HEK293 (cell line): Measurements from ENCODE around the gene PFDN5.

Experiments
- FEZF1 ChIP-seq: fragments of 450-650 bp; formaldehyde crosslinking; IDR thresholded peaks from 2 replicates; pipeline ENCODE4 v1.5.1; 2016; ENCODE audit warnings: missing biosample characterization, missing genetic modification characterization
- KLF10 ChIP-seq: fragments of 450-650 bp; IDR thresholded peaks from 2 replicates; pipeline ENCODE4 v1.5.1; 2018; ENCODE audit warnings: missing biosample characterization, mild to moderate bottlenecking, missing genetic modification characterization
- KLF9 ChIP-seq: fragments of 450-650 bp; formaldehyde crosslinking; IDR thresholded peaks from 2 replicates; pipeline ENCODE4 v1.5.1; 2016; ENCODE audit warnings: missing biosample characterization, missing genetic modification characterization, low read depth
- SCRT2 ChIP-seq: fragments of 450-650 bp; formaldehyde crosslinking; IDR thresholded peaks from 2 replicates; pipeline ENCODE4 v1.5.1; 2016; ENCODE audit warnings: missing biosample characterization, missing genetic modification characterization
- ZBTB20 ChIP-seq: fragments of 450-650 bp; formaldehyde crosslinking; IDR thresholded peaks from 2 replicates; pipeline ENCODE4 v1.5.1; 2016; ENCODE audit warnings: missing biosample characterization, missing genetic modification characterization
- ZEB2 ChIP-seq: fragments of 450-650 bp; formaldehyde crosslinking; IDR thresholded peaks from 2 replicates; pipeline ENCODE4 v1.5.1; 2016; ENCODE audit warnings: missing biosample characterization, missing genetic modification characterization
- ZNF148 ChIP-seq: fragments of 450-650 bp; formaldehyde crosslinking; IDR thresholded peaks from 2 replicates; pipeline ENCODE4 v1.5.0; 2017; ENCODE audit warnings: missing biosample characterization, missing genetic modification characterization, borderline replicate concordance
- ZNF2 ChIP-seq: fragments of 450-650 bp; formaldehyde crosslinking; IDR thresholded peaks from 2 replicates; pipeline ENCODE4 v1.5.1; 2016; ENCODE audit warnings: missing biosample characterization, missing genetic modification characterization
- ZNF23 ChIP-seq: fragments of 450-650 bp; formaldehyde crosslinking; IDR thresholded peaks from 2 replicates; pipeline ENCODE4 v1.5.1; 2016; ENCODE audit warnings: missing biosample characterization, missing genetic modification characterization, borderline replicate concordance
- ZNF266 ChIP-seq: fragments of 450-650 bp; formaldehyde crosslinking; IDR thresholded peaks from 2 replicates; pipeline ENCODE4 v1.5.1; 2016; ENCODE audit warnings: missing biosample characterization, missing genetic modification characterization, low read depth
- ZNF324 ChIP-seq: fragments of 450-650 bp; formaldehyde crosslinking; IDR thresholded peaks from 2 replicates; pipeline ENCODE4 v1.5.1; 2016; ENCODE audit warnings: missing biosample characterization, missing genetic modification characterization
- ZNF341 ChIP-seq: fragments of 450-650 bp; formaldehyde crosslinking; IDR thresholded peaks from 2 replicates; pipeline ENCODE4; 2016; ENCODE audit warnings: low read depth, missing biosample characterization, missing genetic modification characterization
- ZNF544 ChIP-seq: fragments of 450-650 bp; formaldehyde crosslinking; IDR thresholded peaks from 2 replicates; pipeline ENCODE4 v1.5.0; 2017; ENCODE audit warnings: missing biosample characterization, missing genetic modification characterization
- ZNF580 ChIP-seq: fragments of 450-650 bp; formaldehyde crosslinking; IDR thresholded peaks from 2 replicates; pipeline ENCODE4 v1.5.1; 2016; ENCODE audit warnings: missing biosample characterization, missing genetic modification characterization
- ZNF660 ChIP-seq: fragments of 450-650 bp; IDR thresholded peaks from 2 replicates; pipeline ENCODE4 v1.5.1; 2018; ENCODE audit warnings: missing biosample characterization, mild to moderate bottlenecking, missing genetic modification characterization
- ZNF843 ChIP-seq: fragments of 450-650 bp; formaldehyde crosslinking; IDR thresholded peaks from 2 replicates; pipeline ENCODE4 v1.5.1; 2016; ENCODE audit warnings: missing biosample characterization, missing genetic modification characterization
- ZSCAN4 ChIP-seq: fragments of 450-650 bp; formaldehyde crosslinking; IDR thresholded peaks from 2 replicates; pipeline ENCODE4 v1.5.1; 2017; ENCODE audit warnings: missing biosample characterization, missing genetic modification characterization
- TF ChIP-seq, protein P1 (sequence below): fragments of 450-650 bp; formaldehyde crosslinking; IDR thresholded peaks from 2 replicates; pipeline ENCODE4 v1.5.1; 2016; ENCODE audit warnings: missing biosample characterization, missing genetic modification characterization
- TF ChIP-seq, protein P2 (sequence below): fragments of 450-650 bp; formaldehyde crosslinking; IDR thresholded peaks from 2 replicates; pipeline ENCODE4 v1.5.1; 2016; ENCODE audit warnings: missing biosample characterization, missing genetic modification characterization
- TF ChIP-seq, protein P3 (sequence below): fragments of 450-650 bp; formaldehyde crosslinking; IDR thresholded peaks from 2 replicates; pipeline ENCODE4 v1.5.1; 2016; ENCODE audit warnings: missing biosample characterization, missing genetic modification characterization
- TF ChIP-seq, protein P4 (sequence below): fragments of 450-650 bp; formaldehyde crosslinking; IDR thresholded peaks from 2 replicates; pipeline ENCODE4 v1.5.1; 2017; ENCODE audit warnings: missing biosample characterization, missing genetic modification characterization
- TF ChIP-seq, protein P5 (sequence below): fragments of 450-650 bp; formaldehyde crosslinking; IDR thresholded peaks from 2 replicates; pipeline ENCODE4 v1.5.1; 2016; ENCODE audit warnings: missing biosample characterization, missing genetic modification characterization

Gene PFDN5

GRCh38 chr12:53267999-53268629, 27.2 kb upstream of the PFDN5 start, which contains the start of gene ESPL1 (continued):
- TF ChIP-seq, protein P1, sequence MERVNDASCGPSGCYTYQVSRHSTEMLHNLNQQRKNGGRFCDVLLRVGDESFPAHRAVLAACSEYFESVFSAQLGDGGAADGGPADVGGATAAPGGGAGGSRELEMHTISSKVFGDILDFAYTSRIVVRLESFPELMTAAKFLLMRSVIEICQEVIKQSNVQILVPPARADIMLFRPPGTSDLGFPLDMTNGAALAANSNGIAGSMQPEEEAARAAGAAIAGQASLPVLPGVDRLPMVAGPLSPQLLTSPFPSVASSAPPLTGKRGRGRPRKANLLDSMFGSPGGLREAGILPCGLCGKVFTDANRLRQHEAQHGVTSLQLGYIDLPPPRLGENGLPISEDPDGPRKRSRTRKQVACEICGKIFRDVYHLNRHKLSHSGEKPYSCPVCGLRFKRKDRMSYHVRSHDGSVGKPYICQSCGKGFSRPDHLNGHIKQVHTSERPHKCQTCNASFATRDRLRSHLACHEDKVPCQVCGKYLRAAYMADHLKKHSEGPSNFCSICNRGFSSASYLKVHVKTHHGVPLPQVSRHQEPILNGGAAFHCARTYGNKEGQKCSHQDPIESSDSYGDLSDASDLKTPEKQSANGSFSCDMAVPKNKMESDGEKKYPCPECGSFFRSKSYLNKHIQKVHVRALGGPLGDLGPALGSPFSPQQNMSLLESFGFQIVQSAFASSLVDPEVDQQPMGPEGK (tag by site-specific recombination) = peak; percentile 61
- TF ChIP-seq ZNF843 (tag by site-specific recombination) (peak; percentile 74; the same call in 1 of the 2 replicates), SCRT2 (tag by site-specific recombination) (peak; percentile 77), ZNF544 (tag by site-specific recombination) (no peak), ZNF148 (tag by site-specific recombination) (no peak), ZEB2 (peak; percentile 75), ZNF266 (tag by site-specific recombination) (no peak), ZNF324 (tag by site-specific recombination) (peak; percentile 49; the same call in 1 of the 2 replicates), FEZF1 (tag by site-specific recombination) (no peak), ZSCAN4 (tag by site-specific recombination) (peak; percentile 21; the same call in 1 of the 2 replicates), KLF9 (tag by site-specific recombination) (peak; percentile 87), KLF10 (tag by site-specific recombination) (peak; percentile 83), ZNF23 (tag by site-specific recombination) (no peak), ZNF2 (tag by site-specific recombination) (peak; percentile 90), ZNF580 (tag by site-specific recombination) (peak; percentile 52; the same call in 1 of the 2 replicates), ZBTB20 (tag by site-specific recombination) (peak; percentile 82; the same call in 1 of the 2 replicates), ZNF341 (tag by site-specific recombination) (peak; percentile 90), ZNF660 (peak; percentile 11; the same call in 1 of the 2 replicates)
- TF ChIP-seq, protein P2, sequence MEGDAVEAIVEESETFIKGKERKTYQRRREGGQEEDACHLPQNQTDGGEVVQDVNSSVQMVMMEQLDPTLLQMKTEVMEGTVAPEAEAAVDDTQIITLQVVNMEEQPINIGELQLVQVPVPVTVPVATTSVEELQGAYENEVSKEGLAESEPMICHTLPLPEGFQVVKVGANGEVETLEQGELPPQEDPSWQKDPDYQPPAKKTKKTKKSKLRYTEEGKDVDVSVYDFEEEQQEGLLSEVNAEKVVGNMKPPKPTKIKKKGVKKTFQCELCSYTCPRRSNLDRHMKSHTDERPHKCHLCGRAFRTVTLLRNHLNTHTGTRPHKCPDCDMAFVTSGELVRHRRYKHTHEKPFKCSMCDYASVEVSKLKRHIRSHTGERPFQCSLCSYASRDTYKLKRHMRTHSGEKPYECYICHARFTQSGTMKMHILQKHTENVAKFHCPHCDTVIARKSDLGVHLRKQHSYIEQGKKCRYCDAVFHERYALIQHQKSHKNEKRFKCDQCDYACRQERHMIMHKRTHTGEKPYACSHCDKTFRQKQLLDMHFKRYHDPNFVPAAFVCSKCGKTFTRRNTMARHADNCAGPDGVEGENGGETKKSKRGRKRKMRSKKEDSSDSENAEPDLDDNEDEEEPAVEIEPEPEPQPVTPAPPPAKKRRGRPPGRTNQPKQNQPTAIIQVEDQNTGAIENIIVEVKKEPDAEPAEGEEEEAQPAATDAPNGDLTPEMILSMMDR (tag by site-specific recombination) = peak; percentile 73
- TF ChIP-seq, protein P3, sequence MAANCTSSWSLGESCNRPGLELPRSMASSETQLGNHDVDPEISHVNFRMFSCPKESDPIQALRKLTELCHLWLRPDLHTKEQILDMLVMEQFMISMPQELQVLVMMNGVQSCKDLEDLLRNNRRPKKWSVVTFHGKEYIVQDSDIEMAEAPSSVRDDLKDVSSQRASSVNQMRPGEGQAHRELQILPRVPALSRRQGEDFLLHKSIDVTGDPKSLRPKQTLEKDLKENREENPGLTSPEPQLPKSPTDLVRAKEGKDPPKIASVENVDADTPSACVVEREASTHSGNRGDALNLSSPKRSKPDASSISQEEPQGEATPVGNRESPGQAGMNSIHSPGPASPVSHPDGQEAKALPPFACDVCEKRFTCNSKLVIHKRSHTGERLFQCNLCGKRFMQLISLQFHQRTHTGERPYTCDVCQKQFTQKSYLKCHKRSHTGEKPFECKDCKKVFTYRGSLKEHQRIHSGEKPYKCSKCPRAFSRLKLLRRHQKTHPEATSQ (tag by site-specific recombination) = 0 out of 2 replicates have a peak, but pooled peaks have one; percentile 46
- TF ChIP-seq, protein P4, sequence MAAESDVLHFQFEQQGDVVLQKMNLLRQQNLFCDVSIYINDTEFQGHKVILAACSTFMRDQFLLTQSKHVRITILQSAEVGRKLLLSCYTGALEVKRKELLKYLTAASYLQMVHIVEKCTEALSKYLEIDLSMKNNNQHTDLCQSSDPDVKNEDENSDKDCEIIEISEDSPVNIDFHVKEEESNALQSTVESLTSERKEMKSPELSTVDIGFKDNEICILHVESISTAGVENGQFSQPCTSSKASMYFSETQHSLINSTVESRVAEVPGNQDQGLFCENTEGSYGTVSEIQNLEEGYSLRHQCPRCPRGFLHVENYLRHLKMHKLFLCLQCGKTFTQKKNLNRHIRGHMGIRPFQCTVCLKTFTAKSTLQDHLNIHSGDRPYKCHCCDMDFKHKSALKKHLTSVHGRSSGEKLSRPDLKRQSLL (tag by site-specific recombination) = peak; percentile 25; the same call in 1 of the 2 replicates
- TF ChIP-seq, protein P5, sequence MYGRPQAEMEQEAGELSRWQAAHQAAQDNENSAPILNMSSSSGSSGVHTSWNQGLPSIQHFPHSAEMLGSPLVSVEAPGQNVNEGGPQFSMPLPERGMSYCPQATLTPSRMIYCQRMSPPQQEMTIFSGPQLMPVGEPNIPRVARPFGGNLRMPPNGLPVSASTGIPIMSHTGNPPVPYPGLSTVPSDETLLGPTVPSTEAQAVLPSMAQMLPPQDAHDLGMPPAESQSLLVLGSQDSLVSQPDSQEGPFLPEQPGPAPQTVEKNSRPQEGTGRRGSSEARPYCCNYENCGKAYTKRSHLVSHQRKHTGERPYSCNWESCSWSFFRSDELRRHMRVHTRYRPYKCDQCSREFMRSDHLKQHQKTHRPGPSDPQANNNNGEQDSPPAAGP = peak; percentile 85
